Hepatocyte (in vitro differentiated cells): Measurements from ENCODE around the gene RALGDS.

Source experiments
- CTCF ChIP-seq: fragments of 200-600 bp; sonication (generic); IDR thresholded peaks from 2 replicates; pipeline ENCODE4 v1.5.1; 2016; ENCODE audit warnings: antibody characterized with exemption, mild to moderate bottlenecking; ENCODE audit not compliant: poor library complexity
- EZH2phosphoT487 ChIP-seq: fragments of 200-600 bp; sonication (generic); IDR thresholded peaks from one replicate; pipeline ENCODE4 v1.6.1; 2018; ENCODE audit warnings: antibody characterized with exemption, mild to moderate bottlenecking, low read depth, moderate library complexity; ENCODE audit not compliant: unreplicated experiment, severe bottlenecking

- no peak for TF ChIP-seq CTCF
- TF ChIP-seq EZH2phosphoT487: no peak
Measured at GRCh38 chr9:133121915-133122550, 993 bp upstream of the RALGDS start.
